Activated CD8-positive, alpha-beta memory T cell treated with anti-CD3 and anti-CD28 coated beads for 4 hours (primary cell): ENCODE data around the gene KLF12.

Experiments
- DNase-seq, 2 donors: peaks; one replicate each; pipeline ENCODE4 v3.0.0-alpha.2; 2020; ENCODE audit warnings: low read depth in 2 of 2

The KLF12 gene

GRCh38 chr13:74135326-74136083 lies 1.3 kb upstream of the KLF12 start:
- no peak for DNase-seq

- peak in 1 of 2 donors; percentile 38 for DNase-seq
Measured at GRCh38 chr13:74134777-74135325, 647 bp upstream of the KLF12 start.

- peak; percentile 78 to 86 for DNase-seq
Measured at GRCh38 chr13:74133657-74134201, 475 bp downstream of the KLF12 start.

- no peak for DNase-seq
Measured at GRCh38 chr13:74132776-74133656, 1.2 kb downstream of the KLF12 start.

- no peak for DNase-seq
Measured at GRCh38 chr13:74132152-74132775, 1.9 kb downstream of the KLF12 start.

GRCh38 chr13:74131227-74131626 lies 3.0 kb downstream of the KLF12 start:
- DNase-seq = no peak

GRCh38 chr13:74129500-74130191 lies 4.6 kb downstream of the KLF12 start:
- DNase-seq = no peak

GRCh38 chr13:74128156-74128767 lies 5.9 kb downstream of the KLF12 start:
- no peak for DNase-seq

GRCh38 chr13:74118328-74118727 lies 15.9 kb downstream of the KLF12 start:
- DNase-seq = no peak

- DNase-seq = no peak
Measured at GRCh38 chr13:74117207-74117705, 16.9 kb downstream of the KLF12 start.

GRCh38 chr13:74115133-74115532 lies 19.1 kb downstream of the KLF12 start:
- no peak for DNase-seq

- DNase-seq = no peak
Measured at GRCh38 chr13:74114641-74115040, 19.6 kb downstream of the KLF12 start.

GRCh38 chr13:74114202-74114601 lies 20.0 kb downstream of the KLF12 start:
- DNase-seq = no peak

GRCh38 chr13:74111901-74112824 lies 22.0 kb downstream of the KLF12 start:
- no peak for DNase-seq

GRCh38 chr13:74111399-74111798 lies 22.8 kb downstream of the KLF12 start:
- DNase-seq = no peak

GRCh38 chr13:74110053-74110452 lies 24.2 kb downstream of the KLF12 start:
- DNase-seq = no peak

- no peak for DNase-seq
Measured at GRCh38 chr13:74107598-74107997, 26.6 kb downstream of the KLF12 start.

GRCh38 chr13:74105871-74106270 lies 28.3 kb downstream of the KLF12 start:
- no peak for DNase-seq

- no peak for DNase-seq
Measured at GRCh38 chr13:74104661-74105275, 29.4 kb downstream of the KLF12 start.
